GM10248 (cell line): ENCODE data around the gene CACNA1C.

ENCODE experiments used
- CTCF ChIA-PET: fragments of 300-600 bp; sonication (Branson Sonifier 250); formaldehyde crosslinking; extraction: SDS; loops from one replicate; lab custom pipeline; 2021; ENCODE audit warnings: antibody characterized with exemption; lab: Yijun Ruan, JAX
- POLR2A ChIA-PET: fragments of 350-650 bp; sonication (Branson Sonifier 250); formaldehyde crosslinking; extraction: SDS; loops from one replicate; lab custom pipeline; 2020; ENCODE audit warnings: antibody characterized with exemption; lab: Yijun Ruan, JAX
- DNase-seq: peaks from one replicate; pipeline ENCODE4 v3.0.0; 2012; ENCODE audit errors: extremely low spot score
- TF ChIP-seq, protein P1 (sequence below): IDR thresholded peaks from 2 replicates; pipeline ENCODE4 v1.5.1; 2012; ENCODE audit warnings: mild to moderate bottlenecking, low read depth; ENCODE audit errors: extremely low read depth, missing control alignments, control extremely low read depth

The CACNA1C gene

DNA sequence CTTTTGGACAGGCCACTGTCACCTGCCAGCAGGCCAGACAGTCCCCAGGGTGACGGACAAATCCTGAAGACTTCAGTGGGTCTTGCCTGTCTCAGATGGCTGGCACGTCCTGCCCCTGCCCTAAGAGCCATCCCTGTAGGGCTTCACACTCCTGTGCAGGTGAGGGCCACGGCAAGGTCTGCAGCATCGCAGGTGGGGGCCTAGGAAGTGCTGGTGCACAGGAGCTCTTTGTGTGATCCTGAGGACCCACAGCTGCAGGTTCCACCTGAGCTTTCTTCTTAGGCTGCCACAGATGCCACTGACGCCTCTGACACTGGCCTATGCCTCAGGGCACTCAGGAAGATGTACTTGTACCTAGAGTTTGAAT lies 633.5 kb downstream of the CACNA1C start:
- TF ChIP-seq, protein P1, sequence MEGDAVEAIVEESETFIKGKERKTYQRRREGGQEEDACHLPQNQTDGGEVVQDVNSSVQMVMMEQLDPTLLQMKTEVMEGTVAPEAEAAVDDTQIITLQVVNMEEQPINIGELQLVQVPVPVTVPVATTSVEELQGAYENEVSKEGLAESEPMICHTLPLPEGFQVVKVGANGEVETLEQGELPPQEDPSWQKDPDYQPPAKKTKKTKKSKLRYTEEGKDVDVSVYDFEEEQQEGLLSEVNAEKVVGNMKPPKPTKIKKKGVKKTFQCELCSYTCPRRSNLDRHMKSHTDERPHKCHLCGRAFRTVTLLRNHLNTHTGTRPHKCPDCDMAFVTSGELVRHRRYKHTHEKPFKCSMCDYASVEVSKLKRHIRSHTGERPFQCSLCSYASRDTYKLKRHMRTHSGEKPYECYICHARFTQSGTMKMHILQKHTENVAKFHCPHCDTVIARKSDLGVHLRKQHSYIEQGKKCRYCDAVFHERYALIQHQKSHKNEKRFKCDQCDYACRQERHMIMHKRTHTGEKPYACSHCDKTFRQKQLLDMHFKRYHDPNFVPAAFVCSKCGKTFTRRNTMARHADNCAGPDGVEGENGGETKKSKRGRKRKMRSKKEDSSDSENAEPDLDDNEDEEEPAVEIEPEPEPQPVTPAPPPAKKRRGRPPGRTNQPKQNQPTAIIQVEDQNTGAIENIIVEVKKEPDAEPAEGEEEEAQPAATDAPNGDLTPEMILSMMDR: no peak
- CTCF ChIA-PET: no interaction called here
- POLR2A ChIA-PET: no interaction called here
- DNase-seq: no peak

DNA sequence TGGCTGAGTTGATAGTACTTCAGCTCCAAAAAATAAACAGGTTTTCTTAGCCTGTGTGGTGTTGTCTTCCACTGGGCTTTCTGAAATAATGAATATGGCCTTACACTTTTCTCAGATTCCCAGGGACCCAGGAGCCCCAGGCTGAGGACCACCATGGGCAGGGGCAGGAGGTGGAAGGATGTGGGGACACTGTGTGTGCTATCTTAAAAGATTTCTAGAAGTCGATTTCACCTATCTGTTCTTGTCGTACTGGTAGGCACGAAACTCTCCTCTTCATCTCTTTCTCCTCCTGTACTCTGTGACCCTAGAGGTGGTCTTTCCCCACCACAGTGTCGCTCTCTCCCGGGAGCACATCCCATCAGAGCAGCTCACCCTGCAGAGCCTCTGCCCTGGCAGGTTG lies 634.3 kb downstream of the CACNA1C start:
- no peak for DNase-seq
- CTCF ChIA-PET: no interaction called here

DNA sequence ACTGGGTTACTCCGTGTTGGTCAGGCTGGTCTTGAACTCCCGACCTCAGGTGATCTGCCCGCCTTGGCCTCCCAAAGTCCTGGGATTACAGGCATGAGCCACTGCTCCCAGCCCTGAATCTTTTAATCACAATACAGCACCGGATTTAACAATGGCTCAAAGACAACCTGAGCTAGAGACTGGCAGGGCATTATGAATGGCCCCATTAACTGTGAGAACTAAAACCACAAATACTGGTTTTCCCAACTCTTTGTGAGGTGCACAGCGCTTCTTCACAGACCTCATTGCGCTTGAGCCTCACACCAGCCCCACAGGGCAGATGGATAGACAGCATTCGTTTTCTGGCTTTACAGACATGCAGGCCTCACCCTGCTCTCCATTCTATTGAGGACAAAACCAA lies 634.9 kb downstream of the CACNA1C start:
- CTCF ChIA-PET: no interaction called here
- TF ChIP-seq, protein P1: no peak
- no peak for DNase-seq
- POLR2A ChIA-PET: no interaction called here

More for the DNA sequence above, 634.3 kb downstream of the CACNA1C start:
- TF ChIP-seq, protein P1: no peak
- POLR2A ChIA-PET: no interaction called here

DNA sequence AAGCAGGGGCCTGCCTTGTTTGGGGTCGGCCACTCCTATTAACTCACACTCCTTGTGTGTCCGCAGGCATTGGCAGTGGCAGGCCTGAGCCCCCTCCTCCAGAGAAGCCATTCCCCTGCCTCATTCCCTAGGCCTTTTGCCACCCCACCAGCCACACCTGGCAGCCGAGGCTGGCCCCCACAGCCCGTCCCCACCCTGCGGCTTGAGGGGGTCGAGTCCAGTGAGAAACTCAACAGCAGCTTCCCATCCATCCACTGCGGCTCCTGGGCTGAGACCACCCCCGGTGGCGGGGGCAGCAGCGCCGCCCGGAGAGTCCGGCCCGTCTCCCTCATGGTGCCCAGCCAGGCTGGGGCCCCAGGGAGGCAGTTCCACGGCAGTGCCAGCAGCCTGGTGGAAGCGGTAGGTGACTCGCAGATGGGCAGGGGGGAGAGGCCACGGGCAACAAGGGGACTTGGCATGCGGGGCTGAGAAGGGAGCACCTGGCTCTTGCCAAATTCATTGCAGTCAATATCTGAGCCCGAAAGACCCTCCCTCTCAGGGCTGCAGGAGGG lies 635.7 kb downstream of the CACNA1C start:
- TF ChIP-seq, protein P1: no peak
- CTCF ChIA-PET: no interaction called here
- POLR2A ChIA-PET: no interaction called here
- no peak for DNase-seq

DNA sequence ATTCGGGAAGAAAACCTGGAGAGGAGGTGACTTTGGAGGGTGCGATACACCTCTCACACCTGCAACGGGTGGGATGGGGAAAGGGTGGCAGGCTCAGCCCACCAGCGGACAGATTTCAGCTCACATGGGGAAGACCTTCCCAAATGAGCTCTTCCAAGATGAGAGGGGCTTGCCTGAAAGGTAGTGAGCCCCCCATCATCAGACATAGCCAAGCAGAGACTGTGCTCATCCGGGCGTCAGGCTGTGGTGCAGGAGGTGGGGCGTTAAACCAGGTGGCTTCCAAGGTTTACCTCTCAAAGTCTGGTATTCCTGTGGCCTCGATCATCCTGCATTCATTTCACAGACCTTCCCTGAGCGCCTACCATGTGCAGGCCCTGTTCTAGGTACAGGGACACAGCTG lies 636.6 kb downstream of the CACNA1C start:
- ChIA-PET CTCF (no interaction called here), POLR2A (no interaction called here)
- TF ChIP-seq, protein P1: no peak

DNA sequence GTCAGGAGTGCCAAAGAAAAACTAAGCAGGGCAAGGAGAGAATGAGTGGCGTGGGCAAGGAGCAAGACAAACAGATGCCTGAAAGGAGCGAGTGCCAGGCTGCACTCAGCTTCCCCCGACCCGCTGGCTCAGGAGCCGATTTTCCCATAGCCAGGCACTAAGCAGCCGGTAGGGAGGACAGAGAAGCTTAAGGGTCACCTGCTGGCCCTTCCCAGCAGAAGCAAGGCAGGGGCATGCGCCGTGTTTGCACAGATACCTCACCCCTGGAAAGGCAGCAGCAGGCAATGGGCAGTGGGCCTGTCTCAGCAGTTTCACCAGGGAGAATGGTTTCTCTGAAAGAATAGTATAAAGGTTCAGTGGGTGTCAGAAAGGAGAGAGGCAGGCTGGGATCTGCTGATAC lies 637.1 kb downstream of the CACNA1C start:
- ChIA-PET CTCF (no interaction called here), POLR2A (no interaction called here)
- no peak for DNase-seq
- TF ChIP-seq, protein P1: no peak

More for the DNA sequence above, 636.6 kb downstream of the CACNA1C start:
- no peak for DNase-seq
